ENCODE measurements around the gene PHOX2B. TPM values are rescaled to one million over a fixed set of nuclear protein-coding genes. Genes with fewer than 3 reads are reported as not detected.

PHOX2B gene
- total RNA-seq, 2 experiments from 2014 or later = not detected

- H3K27me3 Mint-ChIP-seq = peaks cover 33% of the 10 kb centered on the region
- ChIA-PET POLR2A (no interaction called here), CTCF (no interaction called here)
- DNase-seq = no peak
- H3K9me3 Mint-ChIP-seq = no peaks in the 10 kb centered on the region
- no peaks in the 10 kb centered on the region for H3K4me1 Mint-ChIP-seq
- H3K27ac Mint-ChIP-seq = no peak overlapping the region
- H3K4me3 Mint-ChIP-seq = no peak overlapping the region
- no peaks in the 10 kb centered on the region for H3K36me3 Mint-ChIP-seq (ENCODE audit: low read depth)
These were observed 9.1 kb upstream of the PHOX2B start for GRCh38 chr4:41757521-41758156.

GRCh38 chr4:41753942-41754341, 5.4 kb upstream of the PHOX2B start:
- no peaks in the 10 kb centered on the region for H3K36me3 Mint-ChIP-seq (ENCODE audit: low read depth)
- POLR2A ChIA-PET = no interaction called here
- peaks cover 66% of the 10 kb centered on the region for H3K27me3 Mint-ChIP-seq
- H3K4me1 Mint-ChIP-seq = peaks cover 1% of the 10 kb centered on the region
- H3K9me3 Mint-ChIP-seq = no peaks in the 10 kb centered on the region
- DNase-seq = no peak
- H3K4me3 Mint-ChIP-seq = no peak overlapping the region
- CTCF ChIA-PET = interaction anchor here (0.7 kb wide), 1 partner anchor 1015 kb away, joined by 3 read pairs; no protein-coding TSS in a partner anchor
- no peak overlapping the region for H3K27ac Mint-ChIP-seq

- Mint-ChIP-seq H3K27ac (no peak overlapping the region), H3K27me3 (peaks cover 79% of the 10 kb centered on the region), H3K4me1 (peaks cover 1% of the 10 kb centered on the region), H3K4me3 (no peak overlapping the region), H3K36me3 (ENCODE audit: low read depth) (peaks cover 4% of the 10 kb centered on the region), H3K9me3 (no peaks in the 10 kb centered on the region)
- ChIA-PET POLR2A (no interaction called here), CTCF (no interaction called here)
- DNase-seq = no peak
These were observed 3.7 kb upstream of the PHOX2B start for GRCh38 chr4:41752081-41752836.

- H3K9me3 Mint-ChIP-seq = no peaks in the 10 kb centered on the region
- DNase-seq = no peak
- ChIA-PET CTCF (no interaction called here), POLR2A (no interaction called here)
- H3K36me3 Mint-ChIP-seq (ENCODE audit: low read depth) = peaks cover 4% of the 10 kb centered on the region
- peaks cover 85% of the 10 kb centered on the region for H3K27me3 Mint-ChIP-seq
- no peak overlapping the region for H3K4me3 Mint-ChIP-seq
- H3K4me1 Mint-ChIP-seq = peaks cover 1% of the 10 kb centered on the region
- no peak overlapping the region for H3K27ac Mint-ChIP-seq
These were observed 3.0 kb upstream of the PHOX2B start for GRCh38 chr4:41751449-41752061.

- peaks cover 5% of the 10 kb centered on the region for H3K36me3 Mint-ChIP-seq (ENCODE audit: low read depth)
- no peak for DNase-seq
These were observed 2.3 kb upstream of the PHOX2B start for GRCh38 chr4:41750626-41751448.

GRCh38 chr4:41750121-41750625, 1.6 kb upstream of the PHOX2B start:
- H3K9me3 Mint-ChIP-seq = no peaks in the 10 kb centered on the region
- peaks cover 1% of the 10 kb centered on the region for H3K4me1 Mint-ChIP-seq

More at GRCh38 chr4:41750626-41751448, 2.3 kb upstream of the PHOX2B start:
- ChIA-PET POLR2A (no interaction called here), CTCF (no interaction called here)
- Mint-ChIP-seq H3K27me3 (peaks cover 89% of the 10 kb centered on the region), H3K27ac (peak overlapping the region; percentile 1), H3K9me3 (no peaks in the 10 kb centered on the region), H3K4me1 (peaks cover 1% of the 10 kb centered on the region), H3K4me3 (no peak overlapping the region)

GRCh38 chr4:41749631-41750039, 1.1 kb upstream of the PHOX2B start:
- POLR2A ChIA-PET = no interaction called here
- no peak overlapping the region for H3K4me3 Mint-ChIP-seq

More at GRCh38 chr4:41750121-41750625, 1.6 kb upstream of the PHOX2B start:
- Mint-ChIP-seq H3K27me3 (peaks cover 89% of the 10 kb centered on the region), H3K27ac (peak overlapping the region; percentile 1), H3K4me3 (no peak overlapping the region), H3K36me3 (ENCODE audit: low read depth) (peaks cover 6% of the 10 kb centered on the region)
- no peak for DNase-seq
- ChIA-PET POLR2A (no interaction called here), CTCF (no interaction called here)

GRCh38 chr4:41748074-41748570, 403 bp downstream of the PHOX2B start:
- ChIA-PET POLR2A (no interaction called here), CTCF (no interaction called here)
- H3K36me3 Mint-ChIP-seq (ENCODE audit: low read depth) = peaks cover 9% of the 10 kb centered on the region
- no peak overlapping the region for H3K4me3 Mint-ChIP-seq
- DNase-seq = no peak
- H3K9me3 Mint-ChIP-seq = no peaks in the 10 kb centered on the region
- no peak overlapping the region for H3K27ac Mint-ChIP-seq
- peaks cover 81% of the 10 kb centered on the region for H3K27me3 Mint-ChIP-seq
- H3K4me1 Mint-ChIP-seq = peaks cover 1% of the 10 kb centered on the region

More at GRCh38 chr4:41749631-41750039, 1.1 kb upstream of the PHOX2B start:
- Mint-ChIP-seq H3K36me3 (ENCODE audit: low read depth) (peaks cover 7% of the 10 kb centered on the region), H3K9me3 (no peaks in the 10 kb centered on the region), H3K27me3 (peaks cover 87% of the 10 kb centered on the region), H3K4me1 (peaks cover 1% of the 10 kb centered on the region), H3K27ac (no peak overlapping the region)
- DNase-seq = no peak
- CTCF ChIA-PET = no interaction called here

- no peak for DNase-seq
- peaks cover 75% of the 10 kb centered on the region for H3K27me3 Mint-ChIP-seq
- peak overlapping the region; percentile 50 for H3K27ac Mint-ChIP-seq
- peaks cover 9% of the 10 kb centered on the region for H3K36me3 Mint-ChIP-seq (ENCODE audit: low read depth)
- ChIA-PET POLR2A (no interaction called here), CTCF (interaction anchor here (0.7 kb wide), 1 partner anchor 119 kb away, joined by 3 read pairs; no protein-coding TSS in a partner anchor)
- no peak overlapping the region for H3K4me3 Mint-ChIP-seq
- no peaks in the 10 kb centered on the region for H3K9me3 Mint-ChIP-seq
- peaks cover 1% of the 10 kb centered on the region for H3K4me1 Mint-ChIP-seq
These were observed 1.1 kb downstream of the PHOX2B start for GRCh38 chr4:41747230-41748055.

GRCh38 chr4:41746440-41747229, 1.9 kb downstream of the PHOX2B start:
- ChIA-PET POLR2A (no interaction called here), CTCF (interaction anchor here (0.7 to 1.0 kb wide), 2 partner anchors 20 to 119 kb away, joined by 3 to 4 read pairs; no protein-coding TSS in a partner anchor)
- Mint-ChIP-seq H3K4me1 (peaks cover 1% of the 10 kb centered on the region), H3K4me3 (peak overlapping the region; percentile 27), H3K27me3 (peaks cover 70% of the 10 kb centered on the region), H3K9me3 (no peaks in the 10 kb centered on the region), H3K36me3 (ENCODE audit: low read depth) (peaks cover 9% of the 10 kb centered on the region), H3K27ac (peak overlapping the region; percentile 31)
- no peak for DNase-seq

GRCh38 chr4:41746025-41746439, 2.5 kb downstream of the PHOX2B start:
- no peak for DNase-seq
- H3K9me3 Mint-ChIP-seq = no peaks in the 10 kb centered on the region
- H3K4me1 Mint-ChIP-seq = peaks cover 1% of the 10 kb centered on the region
- peak overlapping the region; percentile 27 for H3K4me3 Mint-ChIP-seq
- ChIA-PET POLR2A (no interaction called here), CTCF (interaction anchor here (1.0 kb wide), 1 partner anchor 19 kb away, joined by 4 read pairs; no protein-coding TSS in a partner anchor)
- peaks cover 65% of the 10 kb centered on the region for H3K27me3 Mint-ChIP-seq
- H3K27ac Mint-ChIP-seq = no peak overlapping the region
- peaks cover 9% of the 10 kb centered on the region for H3K36me3 Mint-ChIP-seq (ENCODE audit: low read depth)

Data from activated CD4-positive, alpha-beta T cell treated with anti-CD3 and anti-CD28 coated beads, Interleukin-2, amount 10 ng/mL, durations not matched to agents 7 days and 5 days (primary cell).